Keratinocyte (primary cell): ENCODE data around the gene OR2L5. TPM values are rescaled to one million over a fixed set of nuclear protein-coding genes. Genes with fewer than 3 reads are reported as not detected.

Source experiments
- DNase-seq: peaks from one replicate; pipeline ENCODE4 v3.0.0-alpha.2; 2011; ENCODE audit warnings: low read depth, missing footprints, low spot score
- FAIRE-seq: peaks from 2 replicates; lab custom pipeline; 2011; peaks lifted over from hg19 to GRCh38; lab: Jason Lieb, UNC
- H2AFZ ChIP-seq: 2 replicates; pipeline ENCODE4 v1.6.0; 2012; ENCODE audit warnings: low read length, control low read depth, inconsistent platforms; ENCODE audit not compliant: control insufficient read depth
- H3K27ac ChIP-seq: 2 replicates; pipeline ENCODE4 v1.5.1; 2011; ENCODE audit warnings: low read length; ENCODE audit not compliant: control insufficient read depth, insufficient read depth
- H3K27me3 ChIP-seq: 3 replicates; pipeline ENCODE4 v1.6.0; 2011; ENCODE audit warnings: low read length; ENCODE audit not compliant: control insufficient read depth, insufficient read depth; ENCODE audit errors: extremely low read depth
- H3K36me3 ChIP-seq, 2 experiments: 2 replicates in 1 of 2; 3 replicates in 1 of 2; pipeline ENCODE4 v1.5.1; 2011; ENCODE audit warnings: low read length in 2 of 2, mild to moderate bottlenecking in 1 of 2; ENCODE audit not compliant: control insufficient read depth in 2 of 2, insufficient read depth in 2 of 2; ENCODE audit errors: extremely low read depth in 1 of 2
- H3K4me1 ChIP-seq: 3 replicates; pipeline ENCODE4 v1.5.1; 2011; ENCODE audit warnings: low read length; ENCODE audit not compliant: control insufficient read depth, insufficient read depth; ENCODE audit errors: extremely low read depth
- H3K4me2 ChIP-seq: 3 replicates; pipeline ENCODE4 v1.6.0; 2011; ENCODE audit warnings: low read depth, low read length; ENCODE audit not compliant: control insufficient read depth, insufficient read depth; ENCODE audit errors: extremely low read depth
- H3K4me3 ChIP-seq, 3 experiments: fragments of 200-600 bp in 1 of 3; sonication (generic) in 1 of 3; 2 replicates in 2 of 3; 3 replicates in 1 of 3; pipeline ENCODE4 v1.5.1; 2011 to 2016; ENCODE audit warnings: low read length in 3 of 3, mild to moderate bottlenecking in 3 of 3, control low read depth in 2 of 3, inconsistent platforms in 1 of 3, low read depth in 1 of 3, mixed read lengths in 1 of 3, mixed run types in 1 of 3, moderate library complexity in 1 of 3; ENCODE audit not compliant: control insufficient read depth in 2 of 3, insufficient read depth in 2 of 3; ENCODE audit errors: extremely low read depth in 1 of 3
- H3K79me2 ChIP-seq: 2 replicates; pipeline ENCODE4 v1.6.0; 2012; ENCODE audit warnings: low read length; ENCODE audit not compliant: control insufficient read depth, insufficient read depth
- H3K9ac ChIP-seq: 3 replicates; pipeline ENCODE4 v1.6.0; 2011; ENCODE audit warnings: low read length; ENCODE audit not compliant: control insufficient read depth, insufficient read depth; ENCODE audit errors: extremely low read depth
- H3K9me1 ChIP-seq: 3 replicates; pipeline ENCODE4 v1.6.0; 2011; ENCODE audit warnings: low read length; ENCODE audit not compliant: control insufficient read depth, insufficient read depth; ENCODE audit errors: extremely low read depth
- H3K9me3 ChIP-seq: 2 replicates; pipeline ENCODE4 v1.5.1; 2012; ENCODE audit warnings: low read depth, low read length; ENCODE audit not compliant: control insufficient read depth
- H4K20me1 ChIP-seq: 3 replicates; pipeline ENCODE4 v1.6.0; 2011; ENCODE audit warnings: low read length; ENCODE audit not compliant: control insufficient read depth, insufficient read depth; ENCODE audit errors: extremely low read depth
- EZH2 ChIP-seq: IDR thresholded peaks from one replicate; pipeline ENCODE4 v1.6.1; 2012; ENCODE audit warnings: inconsistent platforms, mild to moderate bottlenecking, low read length, moderate library complexity
- dilution Hi-C: fragments of 300-500 bp; cut with MboI; formaldehyde crosslinking; loops from one replicate; pipeline ENCODE4 v1.7.0; 2020; ENCODE audit warnings: low sequenced_read_pairs; ENCODE audit not compliant: extremely low pct_ligation_motif_present
- polyA plus RNA-seq, 5 experiments: library from polyadenylated mRNA; depleted of rRNA in 3 of 5; stranded (reverse) in 3 of 5; stranded (forward) in 1 of 5; unstranded in 1 of 5; fragments of >200 nt; gene quantifications; 1 replicate in 1 of 5; 2 replicates in 3 of 5; 3 replicates in 1 of 5; pipeline versions ENCODE4 v1.2.1 to v1.2.3, GENCODE V29; 2011 to 2012; ENCODE audit warnings: missing spikeins in 2 of 5, low read depth in 1 of 5, low replicate concordance in 1 of 5
- TF ChIP-seq, protein P1 (sequence below), 3 experiments: IDR thresholded peaks in 1 of 3; conservative IDR thresholded peaks in 1 of 3; optimal IDR thresholded peaks in 1 of 3; 2 replicates in 2 of 3; 3 replicates in 1 of 3; pipeline versions ENCODE3 to v1.5.1; 2011; ENCODE audit warnings: low read length in 3 of 3, mild to moderate bottlenecking in 3 of 3, moderate library complexity in 2 of 3, control low read depth in 1 of 3, inconsistent platforms in 1 of 3; ENCODE audit not compliant: insufficient read depth in 2 of 3; ENCODE audit errors: extremely low read depth in 1 of 3

Gene OR2L5
- polyA plus RNA-seq, 1 donor (not counting 4 experiments of a cell fraction or from before 2014, with no cell fraction given) = not detected

DNA sequence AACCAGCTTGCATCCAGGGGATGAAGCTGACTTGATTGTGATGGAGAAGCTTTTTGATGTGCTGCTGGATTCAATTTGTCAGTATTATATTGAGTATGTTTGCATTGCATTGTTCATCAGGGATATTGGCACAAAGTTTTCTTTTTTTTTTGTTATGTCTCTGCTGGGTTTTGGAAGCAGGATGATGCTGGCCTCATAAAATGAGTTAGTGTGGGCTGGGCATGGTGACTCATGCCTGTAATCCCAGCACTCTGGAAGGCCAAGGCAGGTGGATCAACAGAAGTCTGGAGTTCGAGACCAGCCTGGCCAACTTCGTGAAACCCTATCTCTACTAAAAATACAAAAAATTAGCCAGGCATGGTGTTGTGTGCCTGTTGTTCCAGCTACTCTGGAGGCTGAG lies 41.8 kb downstream of the OR2L5 start:
- Histone ChIP-seq H3K4me1 (no peaks in the 10 kb centered on the region), H2AFZ (no peak overlapping the region), H4K20me1 (no peaks in the 10 kb centered on the region), H3K9me3 (no peaks in the 10 kb centered on the region), H3K4me2 (no peak overlapping the region), H3K36me3 (no peaks in the 10 kb centered on the region), H3K9me1 (no peaks in the 10 kb centered on the region), H3K27me3 (no peaks in the 10 kb centered on the region), H3K27ac (no peak overlapping the region), H3K9ac (no peak overlapping the region), H3K79me2 (no peaks in the 10 kb centered on the region), H3K4me3 (no peak overlapping the region)
- DNase-seq (no peak), FAIRE-seq (no peak)
- dilution Hi-C loops = no loop called here
- TF ChIP-seq, protein P1, sequence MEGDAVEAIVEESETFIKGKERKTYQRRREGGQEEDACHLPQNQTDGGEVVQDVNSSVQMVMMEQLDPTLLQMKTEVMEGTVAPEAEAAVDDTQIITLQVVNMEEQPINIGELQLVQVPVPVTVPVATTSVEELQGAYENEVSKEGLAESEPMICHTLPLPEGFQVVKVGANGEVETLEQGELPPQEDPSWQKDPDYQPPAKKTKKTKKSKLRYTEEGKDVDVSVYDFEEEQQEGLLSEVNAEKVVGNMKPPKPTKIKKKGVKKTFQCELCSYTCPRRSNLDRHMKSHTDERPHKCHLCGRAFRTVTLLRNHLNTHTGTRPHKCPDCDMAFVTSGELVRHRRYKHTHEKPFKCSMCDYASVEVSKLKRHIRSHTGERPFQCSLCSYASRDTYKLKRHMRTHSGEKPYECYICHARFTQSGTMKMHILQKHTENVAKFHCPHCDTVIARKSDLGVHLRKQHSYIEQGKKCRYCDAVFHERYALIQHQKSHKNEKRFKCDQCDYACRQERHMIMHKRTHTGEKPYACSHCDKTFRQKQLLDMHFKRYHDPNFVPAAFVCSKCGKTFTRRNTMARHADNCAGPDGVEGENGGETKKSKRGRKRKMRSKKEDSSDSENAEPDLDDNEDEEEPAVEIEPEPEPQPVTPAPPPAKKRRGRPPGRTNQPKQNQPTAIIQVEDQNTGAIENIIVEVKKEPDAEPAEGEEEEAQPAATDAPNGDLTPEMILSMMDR (optimal IDR thresholded peaks at IDR 0.05 in 1 of 3, IDR thresholded peaks at IDR 0.05 in 1 of 3, conservative IDR thresholded peaks at IDR 0.05 in 1 of 3; ENCODE audit: extremely low read depth in 1 of 3, insufficient read depth in 2 of 3, low read length in 3 of 3) = no peak
- TF ChIP-seq EZH2 = no peak

DNA sequence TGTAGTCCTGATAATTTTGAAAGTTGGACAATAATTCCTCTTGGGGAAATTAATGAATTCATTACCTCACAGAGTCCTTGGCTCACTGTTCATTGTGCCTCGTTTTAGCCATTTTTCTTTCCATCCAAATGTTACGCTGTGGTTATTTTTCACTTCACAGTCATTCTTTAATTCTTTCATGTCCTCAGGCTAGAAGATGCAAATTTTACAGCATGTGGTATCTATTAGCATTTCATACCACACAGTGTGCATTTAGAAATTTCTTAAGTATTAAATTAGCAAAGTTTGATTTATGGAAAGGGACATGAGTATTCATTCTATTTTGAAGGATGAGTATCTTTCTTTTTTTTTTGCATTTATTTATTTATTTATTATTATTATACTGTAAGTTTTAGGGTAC lies 51.6 kb downstream of the OR2L5 start:
- Histone ChIP-seq H3K9me1 (no peaks in the 10 kb centered on the region), H3K9ac (no peak overlapping the region), H2AFZ (no peak overlapping the region), H3K4me1 (no peaks in the 10 kb centered on the region), H3K79me2 (no peaks in the 10 kb centered on the region), H3K27me3 (no peaks in the 10 kb centered on the region), H3K4me3 (no peak overlapping the region), H3K4me2 (no peak overlapping the region), H3K36me3 (no peaks in the 10 kb centered on the region), H3K27ac (no peak overlapping the region), H3K9me3 (no peaks in the 10 kb centered on the region), H4K20me1 (no peaks in the 10 kb centered on the region)
- dilution Hi-C loops = no loop called here
- no peak for FAIRE-seq
- DNase-seq = no peak
- TF ChIP-seq EZH2 = no peak
- TF ChIP-seq, protein P1 (optimal IDR thresholded peaks at IDR 0.05 in 1 of 3, IDR thresholded peaks at IDR 0.05 in 1 of 3, conservative IDR thresholded peaks at IDR 0.05 in 1 of 3; ENCODE audit: extremely low read depth in 1 of 3, insufficient read depth in 2 of 3, low read length in 3 of 3) = no peak
